ENCODE data around the gene TAF10.

TAF10 gene

DNA sequence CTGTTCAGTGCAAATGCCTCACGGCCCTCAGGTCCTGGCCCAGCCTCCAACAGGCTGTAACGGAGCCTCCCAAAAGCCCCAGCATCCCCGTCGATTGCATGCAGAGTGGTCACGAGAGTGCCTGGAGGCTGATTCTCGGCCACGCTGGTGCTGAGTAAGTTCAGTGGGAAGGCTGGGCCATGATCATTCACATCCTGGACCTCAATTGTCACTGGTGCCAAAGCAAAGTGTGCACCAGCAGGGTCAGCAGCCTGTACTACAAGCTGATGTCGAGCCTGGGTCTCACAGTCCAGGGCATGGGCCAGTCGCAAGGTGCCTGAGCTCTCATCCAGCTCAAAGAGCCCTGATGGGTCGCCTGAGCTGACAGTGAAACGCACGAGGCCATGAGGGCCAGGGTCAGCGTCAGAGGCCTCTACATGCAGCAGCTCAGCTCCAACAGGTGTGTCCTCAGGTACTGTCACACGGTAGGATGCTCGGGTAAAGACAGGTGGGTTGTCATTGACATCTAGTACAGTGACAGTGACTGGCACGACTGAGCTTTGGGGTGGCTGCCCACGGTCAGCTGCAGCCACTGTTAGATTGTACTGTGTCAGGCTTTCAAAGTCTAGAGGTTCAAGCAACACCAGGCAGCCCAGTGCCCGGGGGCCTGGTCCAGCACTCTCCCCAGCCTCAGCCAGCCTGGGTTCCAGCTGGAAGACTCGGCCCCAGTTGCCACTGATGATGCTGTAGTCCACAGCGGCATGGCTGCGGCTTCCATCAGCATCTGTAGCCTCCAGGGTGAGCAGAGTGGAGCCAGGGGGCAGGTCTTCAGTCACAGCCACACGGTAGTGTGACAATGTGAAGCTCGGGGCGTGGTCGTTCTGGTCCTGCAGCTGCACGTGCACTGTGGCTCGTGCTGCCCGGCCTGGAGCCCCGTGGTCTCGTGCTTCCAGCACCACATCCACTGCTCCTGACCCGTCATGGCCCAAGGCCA lies 11.7 kb upstream of the TAF10 start:
- no peak for DNase-seq

DNA sequence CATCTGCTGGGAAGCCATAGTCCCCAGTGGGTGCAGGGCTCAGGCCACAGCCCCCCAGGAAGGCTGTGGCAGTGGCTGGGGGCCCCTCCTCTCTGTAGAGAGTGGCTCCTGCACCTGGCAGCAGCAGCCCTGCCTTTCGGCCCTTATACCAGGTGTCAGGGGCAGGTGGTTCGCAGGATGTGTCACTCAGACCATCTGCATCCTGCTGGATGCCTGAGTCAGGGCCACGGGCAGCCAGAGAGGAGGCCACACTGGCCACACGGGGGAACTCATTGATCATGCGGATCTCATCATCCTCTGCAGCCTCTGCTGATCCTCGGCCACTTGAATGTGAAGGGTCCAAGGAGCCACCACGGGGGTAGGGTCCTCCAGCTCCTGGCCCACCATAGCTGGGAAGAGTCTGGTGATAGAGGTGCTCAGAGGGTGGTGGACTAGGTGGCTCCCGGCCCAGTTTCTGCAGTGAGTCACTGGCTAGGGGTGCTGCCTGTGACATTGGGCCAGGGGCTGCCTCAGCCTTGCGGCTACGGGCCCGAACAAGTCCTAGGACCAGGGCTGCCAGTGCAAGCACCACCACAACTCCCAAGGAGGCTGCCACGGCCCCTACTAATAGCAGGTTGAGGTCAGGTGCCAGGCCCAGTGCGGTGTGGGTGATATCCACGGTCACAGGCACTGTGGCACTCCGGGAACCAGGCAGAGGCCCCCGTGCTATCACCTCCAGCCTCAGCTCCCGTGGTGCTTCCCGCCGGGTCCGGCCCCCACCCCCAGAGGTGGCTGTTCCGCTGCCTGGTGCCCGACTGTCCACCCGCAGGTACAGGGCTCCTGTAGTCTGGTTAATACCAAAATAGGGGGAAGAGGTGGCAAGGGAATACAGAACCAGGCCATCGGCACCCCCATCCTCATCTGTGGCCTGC lies 10.5 kb upstream of the TAF10 start:
- no peak for DNase-seq

DNA sequence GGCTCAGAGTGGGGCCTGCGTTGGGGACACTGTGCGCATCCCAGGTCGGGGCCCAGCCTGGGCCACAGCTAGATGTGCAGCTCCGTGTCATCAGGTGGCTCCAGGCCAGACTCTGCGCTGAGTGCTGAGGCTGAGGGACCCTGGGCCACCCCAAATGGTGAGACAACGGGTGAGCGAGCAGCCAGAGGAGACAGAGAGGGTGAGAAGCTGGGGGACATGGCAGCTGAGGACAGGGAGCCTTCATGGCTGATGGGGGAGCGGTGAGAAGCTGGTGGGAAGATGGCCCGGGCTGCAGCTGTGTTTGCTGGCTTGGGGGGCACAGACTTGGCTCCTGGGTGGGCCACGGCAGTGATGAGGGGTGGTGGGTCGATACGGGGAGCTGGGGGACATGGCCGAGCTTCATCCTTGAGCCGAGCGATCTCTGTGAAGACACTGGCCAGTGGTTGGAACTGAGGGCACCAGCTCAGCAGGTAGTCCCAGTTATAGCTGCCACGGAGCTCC lies 9.7 kb upstream of the TAF10 start:
- DNase-seq = no peak

DNA sequence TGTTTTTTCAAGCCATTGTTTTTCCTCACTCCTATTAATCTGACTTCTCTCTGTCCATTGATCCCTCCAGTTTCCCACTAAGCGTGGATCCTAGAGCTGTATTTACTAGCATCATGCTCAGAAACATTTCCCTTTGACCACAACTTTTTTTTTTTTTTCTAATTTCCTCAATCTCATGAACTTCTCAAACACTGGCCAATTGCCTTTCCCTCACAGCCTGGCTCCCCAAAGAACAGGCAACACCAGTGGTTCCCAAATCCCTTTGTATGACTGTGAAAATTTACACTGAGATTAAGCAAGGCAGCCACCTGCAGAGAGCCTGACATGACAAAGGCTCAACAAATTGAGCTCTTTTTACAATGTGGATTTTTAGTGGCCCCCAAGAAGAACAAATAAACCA lies 8.6 kb upstream of the TAF10 start:
- no peak for DNase-seq

DNA sequence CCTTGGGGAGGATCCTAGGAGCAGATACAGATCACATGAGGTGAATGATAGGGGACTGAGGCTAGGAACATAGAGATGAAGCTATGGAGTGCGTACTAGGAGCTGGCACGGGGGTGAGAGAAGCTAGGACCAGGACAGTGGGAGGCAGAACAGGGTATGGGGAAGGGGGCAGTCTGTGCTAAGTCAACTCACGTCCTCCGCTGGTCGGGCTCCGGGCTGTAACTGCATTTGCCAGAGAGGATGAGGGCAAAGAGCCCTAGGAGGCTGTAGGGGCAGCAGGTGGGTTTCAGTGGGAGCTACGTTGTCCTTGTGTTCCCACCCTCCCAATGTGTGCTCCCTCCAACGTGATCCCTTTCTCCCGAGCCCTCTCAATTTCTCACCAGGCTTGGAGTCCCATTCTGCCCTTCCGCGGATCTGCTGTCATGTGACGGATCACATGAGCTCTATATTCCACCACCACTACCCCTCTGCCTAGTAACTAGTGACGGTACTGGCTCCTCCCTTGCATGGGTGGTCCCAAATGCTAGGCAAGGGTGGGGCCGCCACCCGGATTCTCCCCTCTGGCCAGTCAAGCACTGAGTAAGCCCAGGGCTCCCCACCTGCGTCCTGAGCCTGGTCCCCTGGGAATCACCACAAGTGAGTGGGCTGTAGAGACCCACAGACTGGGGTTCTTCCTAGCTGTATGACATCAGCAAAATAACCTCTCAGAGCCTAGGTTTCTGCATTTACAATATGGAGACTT lies 7.2 kb upstream of the TAF10 start, which contains the start of gene TPP1:
TSS of gene TPP1 (minus strand) at position 419 of the 742 bp plus-strand sequence. CDS start at position 397, 22 bp downstream.
- DNase-seq = peak; percentile 96

GRCh38 chr11:6618117-6619003 lies 6.3 kb upstream of the TAF10 start:
- DNase-seq = peak; percentile 66

- DNase-seq = no peak
These were observed 5.3 kb upstream of the TAF10 start for GRCh38 chr11:6617315-6617781.

DNA sequence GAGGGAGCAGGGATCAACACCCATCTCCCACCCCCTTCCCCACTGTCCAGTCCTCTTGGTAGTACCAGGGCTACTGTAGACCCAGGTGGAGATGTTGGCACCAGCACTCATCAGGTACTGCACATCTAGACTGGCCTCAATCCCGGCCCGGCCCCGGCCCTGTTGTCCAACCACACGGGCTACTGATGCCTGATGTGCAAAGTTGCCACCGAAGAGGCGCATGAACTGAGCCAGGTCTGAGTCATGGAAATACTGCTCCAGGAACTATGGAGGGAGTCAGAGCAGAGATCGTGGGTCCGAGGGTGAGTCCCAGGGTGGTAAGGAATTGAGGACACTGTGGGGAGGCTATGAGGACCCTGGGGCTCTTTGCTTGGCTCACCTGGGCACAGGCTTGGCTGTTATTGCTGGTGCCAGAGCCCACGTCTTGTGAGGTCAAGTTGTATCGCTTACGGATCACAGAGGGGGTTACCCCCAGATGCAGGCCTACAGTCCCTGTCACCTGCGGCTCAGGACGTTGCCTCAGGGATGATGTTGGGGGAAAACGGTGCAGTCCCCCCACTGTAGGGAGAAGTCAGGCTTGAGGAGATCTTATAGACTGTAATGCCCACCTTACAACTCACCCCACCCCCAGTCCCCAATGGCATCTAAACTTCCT lies 4.7 kb upstream of the TAF10 start:
- no peak for DNase-seq

DNA sequence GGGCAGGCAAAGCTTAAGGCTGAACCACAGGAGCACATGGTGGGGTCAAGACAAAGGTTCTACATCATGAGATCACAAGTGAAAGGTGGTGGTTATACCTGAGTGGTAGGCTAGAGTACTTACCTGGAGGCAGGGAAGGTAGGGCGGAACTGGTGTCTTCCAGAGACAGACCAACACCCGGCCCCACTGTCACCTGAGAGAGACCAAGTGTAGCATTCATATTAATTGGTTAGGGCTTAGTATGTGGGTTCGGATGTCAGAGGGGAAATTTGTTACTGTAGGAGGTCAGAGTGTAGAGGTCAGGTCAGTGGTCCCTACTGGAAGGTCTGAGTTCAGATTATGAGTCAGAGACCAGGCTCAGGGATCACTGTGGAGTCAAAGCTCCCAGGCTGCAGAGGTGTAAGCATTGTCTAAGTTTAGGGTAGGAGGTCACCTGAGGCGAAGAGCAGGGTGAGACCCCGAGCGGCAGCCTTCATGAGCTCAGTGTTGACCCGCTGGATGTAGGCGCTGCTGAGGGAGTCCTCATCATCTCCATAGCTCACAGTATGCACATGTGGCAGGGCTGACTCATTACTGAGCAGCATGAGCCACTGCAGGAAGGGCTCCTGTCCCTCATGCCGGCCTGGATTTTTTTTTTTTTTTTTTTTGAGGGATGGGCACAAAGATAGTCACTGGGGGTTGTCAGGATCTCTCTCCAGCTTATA lies 4.0 kb upstream of the TAF10 start:
- no peak for DNase-seq

DNA sequence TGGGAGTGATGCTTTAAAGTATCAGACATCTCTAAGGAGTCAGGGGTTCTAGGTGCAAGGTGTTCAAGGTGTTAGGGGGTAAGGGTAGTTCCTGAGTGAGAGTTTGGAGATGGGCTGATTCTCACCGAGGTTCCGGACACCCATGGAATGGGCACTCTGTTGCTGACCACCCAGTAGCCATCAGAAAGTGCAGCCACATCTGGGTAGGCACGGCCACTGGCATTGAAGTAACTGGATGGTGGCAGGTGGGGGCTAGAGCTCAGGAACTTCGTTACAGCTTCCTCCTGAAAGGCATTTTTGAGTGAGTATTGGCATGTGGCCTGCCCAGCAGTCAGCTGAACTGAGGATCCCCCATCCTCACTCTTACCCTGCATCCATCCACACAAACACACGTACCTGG lies 3.0 kb upstream of the TAF10 start:
- no peak for DNase-seq

DNA sequence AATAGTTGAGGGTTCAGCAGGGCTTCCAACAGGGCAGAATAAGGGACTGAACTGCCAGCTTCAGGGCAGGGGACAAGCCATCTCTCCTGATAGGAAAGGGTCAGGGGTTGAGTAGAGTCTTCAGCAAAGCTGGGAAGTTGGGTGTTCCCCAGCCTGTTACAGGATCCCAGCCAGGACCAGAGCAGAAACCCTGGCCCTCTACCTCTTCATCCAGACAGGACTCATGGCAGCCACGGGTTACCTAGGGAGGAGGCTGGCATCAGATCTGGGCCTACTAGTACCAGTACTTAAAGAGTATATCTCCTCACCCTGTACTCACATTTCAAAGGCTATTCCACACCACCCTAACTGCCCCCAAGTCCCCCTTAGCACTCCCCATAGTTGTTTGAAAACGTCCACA lies 2.4 kb upstream of the TAF10 start:
- no peak for DNase-seq

DNA sequence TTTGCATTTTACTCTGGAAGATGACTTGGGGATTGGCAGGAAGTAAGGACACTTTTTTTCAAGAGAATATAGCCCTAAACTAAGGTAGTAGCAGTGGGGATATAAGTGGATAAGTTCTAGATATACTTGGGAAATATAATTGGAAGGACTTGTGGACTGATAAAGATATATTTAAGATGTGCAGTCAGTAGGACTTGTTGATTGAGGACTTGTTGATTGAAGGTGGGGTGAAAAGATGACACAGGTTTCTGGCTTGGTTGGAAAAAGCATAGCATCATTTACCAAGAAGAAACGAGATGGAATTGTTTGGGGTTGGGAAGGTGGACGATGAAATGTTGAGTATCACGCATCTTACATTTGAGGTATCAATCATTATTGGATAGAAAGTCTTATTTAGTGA lies 1.5 kb upstream of the TAF10 start:
- no peak for DNase-seq

- no peak for DNase-seq
These were observed 128 bp downstream of the TAF10 start for GRCh38 chr11:6611963-6612212.

DNA sequence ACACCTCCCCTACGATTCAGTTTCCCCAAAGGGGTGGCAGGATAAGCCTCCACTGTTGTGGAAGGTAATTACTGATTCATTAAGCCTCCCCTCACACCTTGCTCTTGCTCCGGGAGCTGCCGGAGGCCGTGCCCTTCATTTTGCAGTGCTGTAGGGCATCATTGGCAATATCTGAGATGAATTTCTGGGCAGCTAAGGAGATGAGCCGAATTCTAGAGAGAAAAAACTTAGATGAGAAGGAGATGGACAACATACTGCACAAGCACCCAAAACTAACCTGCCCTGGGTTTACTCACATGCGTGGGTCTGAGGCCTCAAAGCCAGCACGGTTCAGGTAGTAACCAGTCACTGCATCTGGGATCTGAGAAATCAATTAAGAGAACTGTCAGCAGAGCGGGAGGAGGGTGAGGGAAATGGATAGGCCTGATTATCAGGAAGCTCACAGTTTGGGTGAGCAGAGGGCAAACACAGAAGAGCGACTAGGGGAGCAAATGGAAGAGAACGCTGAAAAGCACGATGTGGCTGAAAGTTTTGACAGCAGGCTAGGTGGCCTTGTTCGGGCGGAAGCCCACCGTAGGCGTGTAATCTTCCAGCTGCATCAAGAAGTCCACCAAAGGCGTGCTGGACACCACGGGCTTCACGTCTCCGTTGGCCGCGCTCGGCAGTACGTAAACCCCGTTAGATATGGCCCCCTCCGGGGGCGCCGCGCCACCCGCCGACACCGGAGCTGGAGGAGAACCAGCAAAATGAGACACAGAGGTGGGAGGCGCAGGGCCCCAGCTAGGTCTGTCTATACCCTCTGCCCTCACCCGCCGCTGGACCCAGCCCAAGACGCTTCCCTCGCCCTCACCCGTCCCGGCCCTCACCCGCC lies 689 bp downstream of the TAF10 start:
- no peak for DNase-seq

DNA sequence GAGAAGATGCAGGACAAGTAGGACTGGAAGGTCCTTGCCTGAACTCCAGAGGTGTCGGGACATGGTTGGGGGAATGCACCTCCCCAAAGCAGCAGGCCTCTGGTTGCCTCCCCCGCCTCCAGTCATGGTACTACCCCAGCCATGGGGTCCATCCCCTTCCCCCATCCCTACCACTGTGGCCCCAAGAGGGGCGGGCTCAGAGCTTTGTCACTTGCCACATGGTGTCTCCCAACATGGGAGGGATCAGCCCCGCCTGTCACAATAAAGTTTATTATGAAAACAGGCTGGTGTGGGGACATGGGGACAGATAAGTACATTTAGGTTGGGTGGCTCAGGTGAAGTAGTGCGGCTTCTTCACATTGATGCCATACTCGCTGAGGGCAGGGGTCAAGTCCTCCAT lies 1.4 kb downstream of the TAF10 start:
- no peak for DNase-seq

GRCh38 chr11:6609502-6610015 lies 2.5 kb downstream of the TAF10 start:
- no peak for DNase-seq

DNA sequence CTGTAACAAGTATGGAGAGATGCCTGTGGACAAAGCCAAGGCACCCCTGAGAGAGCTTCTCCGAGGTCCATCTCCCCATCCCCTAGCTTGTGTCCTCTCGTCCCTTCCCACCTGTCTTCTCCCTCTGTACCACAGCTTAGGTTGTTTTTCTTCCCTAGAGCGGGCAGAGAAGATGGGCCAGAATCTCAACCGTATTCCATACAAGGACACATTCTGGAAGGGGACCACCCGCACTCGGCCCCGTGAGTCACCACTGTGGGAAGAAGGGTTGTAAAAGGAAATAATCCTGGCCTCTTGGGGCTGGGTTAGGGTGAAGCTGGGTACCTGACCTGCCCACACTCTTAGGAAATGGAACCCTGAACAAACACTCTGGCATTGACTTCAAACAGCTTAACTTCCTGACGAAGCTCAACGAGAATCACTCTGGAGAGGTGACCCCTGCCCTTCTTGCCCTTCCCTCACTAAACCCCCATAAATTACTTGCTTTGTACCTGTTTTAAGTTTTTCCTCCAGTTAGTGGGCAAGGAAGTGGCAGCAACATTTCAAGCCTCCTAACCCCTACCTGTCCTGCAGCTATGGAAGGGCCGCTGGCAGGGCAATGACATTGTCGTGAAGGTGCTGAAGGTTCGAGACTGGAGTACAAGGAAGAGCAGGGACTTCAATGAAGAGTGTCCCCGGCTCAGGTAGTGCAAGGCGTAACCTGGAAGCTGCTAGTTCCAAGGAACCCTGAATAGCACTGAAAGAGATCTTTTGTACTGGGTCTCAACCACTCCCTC lies 3.1 kb downstream of the TAF10 start:
- no peak for DNase-seq

- DNase-seq = no peak
These were observed 4.0 kb downstream of the TAF10 start for GRCh38 chr11:6608011-6608410.
